ENCODE measurements around the gene CXCR3.

CXCR3 gene

GRCh38 chrX:71637253-71637618, 18.9 kb upstream of the CXCR3 start:
- no peak for DNase-seq (ENCODE audit: low read depth in 2 of 2)

DNA sequence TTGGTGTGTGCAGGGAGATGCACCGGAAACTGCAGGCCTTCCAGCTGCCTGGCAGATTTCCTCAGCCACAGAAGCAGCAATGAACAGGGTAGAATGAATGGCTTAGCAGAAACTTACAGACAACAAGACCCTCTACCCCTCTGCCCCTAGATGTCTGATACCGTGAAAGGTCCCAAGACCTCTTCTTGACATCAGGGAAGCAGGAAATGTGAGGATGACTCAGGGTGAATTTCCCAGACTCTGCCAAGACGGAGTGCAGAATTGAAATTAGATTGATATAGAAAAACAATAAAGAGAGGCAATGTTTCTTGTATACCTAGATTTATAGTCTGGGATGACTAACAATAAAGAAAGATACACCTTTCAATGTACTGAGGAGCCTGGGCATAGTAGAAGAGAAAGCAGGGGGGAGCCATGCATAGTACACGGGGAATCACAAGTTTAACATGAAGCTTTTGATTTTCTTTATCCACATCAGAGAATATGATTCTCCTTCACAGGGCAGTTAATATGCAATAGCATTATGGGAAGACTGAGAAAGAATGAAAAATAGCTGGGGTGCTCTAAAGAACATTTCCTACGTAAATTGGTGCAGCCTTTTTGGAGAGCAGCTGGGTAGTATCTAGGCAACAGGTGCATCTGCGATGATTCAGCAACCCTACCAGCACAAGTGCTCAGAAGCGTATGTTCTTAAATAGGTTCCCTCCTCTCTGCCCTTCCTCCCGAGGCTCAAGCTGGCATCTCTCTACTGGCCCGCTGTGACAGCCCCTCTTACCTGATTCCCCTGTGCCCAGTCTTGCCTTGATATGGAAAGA, 18.3 kb upstream of the CXCR3 start:
- DNase-seq (ENCODE audit: low read depth in 2 of 2) = no peak

DNA sequence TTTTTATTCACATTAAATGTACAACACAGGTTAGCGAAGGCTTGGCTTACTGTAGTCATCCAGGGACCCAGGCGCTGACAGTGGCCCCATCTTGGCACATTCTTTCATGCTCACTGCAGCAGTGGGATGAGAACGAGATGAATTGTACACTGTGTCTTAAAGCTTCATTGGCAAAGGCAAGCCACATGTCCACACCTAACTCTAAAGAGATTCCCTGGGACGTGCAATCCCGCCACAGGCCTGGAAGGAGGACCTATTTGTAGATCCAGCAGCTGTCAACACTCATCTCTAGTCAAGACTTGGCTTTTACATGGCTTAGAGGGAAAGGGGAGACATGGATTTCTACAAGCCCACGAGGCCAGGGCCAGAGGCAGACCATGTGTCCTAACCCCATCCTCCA, 16.1 kb upstream of the CXCR3 start:
- no peak for DNase-seq (ENCODE audit: low read depth in 2 of 2)

- DNase-seq (ENCODE audit: low read depth in 2 of 2) = no peak
Observed at GRCh38 chrX:71632923-71633657, 14.8 kb upstream of the CXCR3 start.

- DNase-seq (ENCODE audit: low read depth in 2 of 2) = no peak
Observed at GRCh38 chrX:71629467-71629866, 11.2 kb upstream of the CXCR3 start.

DNA sequence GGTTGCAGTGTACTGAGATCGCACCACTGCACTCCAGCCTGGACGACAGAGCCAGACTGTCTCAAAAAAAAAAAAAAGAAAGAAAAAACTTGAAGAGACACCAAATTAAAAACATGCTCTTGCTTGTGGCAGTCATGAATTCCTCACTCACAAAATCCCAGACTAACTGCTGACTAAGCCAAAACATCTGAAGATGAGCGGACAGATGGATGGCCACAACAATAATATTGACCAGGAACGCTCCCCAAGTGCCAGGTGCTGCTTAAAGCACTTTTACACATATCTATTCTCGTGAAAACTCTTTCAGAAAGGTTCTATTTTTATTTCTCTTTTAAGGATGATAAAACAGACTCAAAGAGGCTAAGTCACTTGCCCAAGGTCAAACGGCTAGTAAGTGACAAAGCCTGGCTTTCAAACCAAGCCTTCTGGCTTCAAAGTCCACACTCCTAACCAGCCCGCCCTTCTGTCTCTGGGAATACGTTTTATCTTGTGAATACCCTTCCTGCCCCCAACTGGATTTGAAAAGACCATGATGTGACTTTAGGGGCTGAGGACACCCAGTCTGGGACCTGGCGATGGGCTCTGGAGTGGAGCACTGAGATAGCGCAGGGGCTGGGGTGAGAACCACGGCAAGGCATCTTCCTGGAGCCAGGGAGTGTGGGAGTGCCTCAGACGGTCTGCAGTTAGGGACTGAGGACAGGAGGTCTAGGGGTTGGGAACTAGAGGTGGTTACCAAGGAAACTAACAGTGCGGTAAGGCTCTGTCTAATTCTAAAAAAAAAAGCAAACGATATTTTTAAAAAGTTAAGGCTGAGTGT, 9.5 kb upstream of the CXCR3 start:
- DNase-seq (ENCODE audit: low read depth in 2 of 2) = no peak

DNA sequence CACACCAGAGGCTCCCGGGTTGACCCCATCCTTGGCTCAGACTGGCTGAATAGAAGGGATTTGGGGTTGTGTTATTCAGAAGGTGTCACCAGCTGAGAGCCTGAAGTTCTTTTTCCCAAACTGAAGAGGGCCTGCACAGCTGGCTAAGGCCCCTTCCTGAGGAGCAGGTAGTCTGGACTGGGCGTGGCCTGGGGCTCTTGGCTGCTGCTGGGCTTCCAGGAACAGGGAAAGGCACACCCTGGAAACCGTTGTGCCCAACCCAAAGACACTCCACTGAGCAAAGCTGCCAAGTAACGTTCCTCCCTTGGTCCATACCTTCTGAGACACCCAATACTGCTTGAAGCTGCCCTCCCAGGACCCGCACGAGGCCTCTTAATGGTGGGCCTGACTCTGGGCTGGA, 8.3 kb upstream of the CXCR3 start:
- DNase-seq (ENCODE audit: low read depth in 2 of 2) = no peak

- DNase-seq (ENCODE audit: low read depth in 2 of 2) = no peak
Observed at GRCh38 chrX:71625471-71625870, 7.2 kb upstream of the CXCR3 start.

DNA sequence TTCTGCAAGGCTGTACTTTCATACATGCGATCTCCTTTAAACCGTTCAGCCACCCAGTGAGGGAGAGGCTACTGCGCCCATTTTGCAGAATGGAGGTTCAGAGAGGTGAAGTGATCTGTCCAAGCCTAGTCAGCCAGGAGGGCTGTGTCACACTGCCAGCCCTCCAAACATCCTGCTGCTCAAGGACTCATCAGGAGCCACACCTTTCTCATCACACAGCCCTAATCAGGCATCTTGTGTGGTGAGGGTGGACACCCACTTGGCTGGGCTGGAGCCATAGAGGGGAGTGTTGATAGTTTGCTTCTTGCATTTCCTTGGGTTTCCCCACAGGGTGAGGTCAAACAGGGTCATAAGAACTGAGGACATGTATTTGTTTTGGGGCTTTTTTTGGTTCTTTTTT, 5.4 kb upstream of the CXCR3 start:
- DNase-seq (ENCODE audit: low read depth in 2 of 2) = no peak

DNA sequence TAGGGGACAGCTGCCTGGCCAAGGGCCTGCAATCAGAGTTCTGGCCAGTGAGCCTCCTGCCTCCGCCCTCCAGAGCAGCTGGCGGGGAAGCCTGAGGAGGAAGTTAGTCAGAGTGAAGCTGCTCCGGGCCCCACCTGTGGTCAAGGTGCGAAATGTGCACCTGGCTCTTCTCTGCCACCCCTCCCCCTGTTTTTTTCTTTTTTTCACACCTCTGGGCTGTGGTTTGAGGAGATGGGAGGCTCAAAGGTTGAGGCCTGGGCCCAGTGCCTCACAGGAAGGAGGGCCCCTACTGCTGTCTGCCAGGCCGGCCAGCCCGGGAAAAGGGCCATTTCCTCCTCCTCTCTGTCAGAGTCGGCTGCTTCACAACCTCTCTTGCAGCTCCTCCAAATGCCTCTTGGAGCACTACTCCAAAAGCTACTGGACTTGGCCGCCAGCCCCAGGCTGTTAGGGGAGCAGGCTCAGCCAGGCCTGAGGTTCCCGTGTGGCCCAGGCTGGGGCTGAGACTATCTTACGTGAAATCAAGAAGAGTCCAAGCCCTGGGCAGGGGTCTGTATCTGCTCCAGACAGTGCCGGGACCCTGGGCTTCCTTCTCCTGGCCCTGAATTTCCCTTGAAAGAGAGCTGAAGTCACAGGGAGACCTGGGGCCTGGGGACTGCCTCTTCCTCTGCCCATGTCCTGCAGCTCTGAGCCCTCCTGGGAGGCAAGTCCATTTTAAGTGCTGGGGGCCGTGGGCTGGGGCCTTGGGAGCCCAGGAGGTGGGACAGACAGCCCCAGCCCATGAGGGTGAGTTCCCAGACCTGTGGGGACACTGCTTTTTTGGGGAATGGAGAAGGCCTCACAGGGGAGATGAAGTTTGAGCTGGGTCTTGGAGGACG, 4.5 kb upstream of the CXCR3 start:
- no peak for DNase-seq (ENCODE audit: low read depth in 2 of 2)

GRCh38 chrX:71622032-71622575, 3.8 kb upstream of the CXCR3 start:
- no peak for DNase-seq (ENCODE audit: low read depth in 2 of 2)

GRCh38 chrX:71621603-71622002, 3.3 kb upstream of the CXCR3 start:
- no peak for DNase-seq (ENCODE audit: low read depth in 2 of 2)

- DNase-seq (ENCODE audit: low read depth in 2 of 2) = no peak
Observed at GRCh38 chrX:71619986-71620385, 1.7 kb upstream of the CXCR3 start.

- DNase-seq (ENCODE audit: low read depth in 2 of 2) = peak in 1 of 2 donors; percentile 33
Observed at GRCh38 chrX:71619193-71619592, 882 bp upstream of the CXCR3 start.

- DNase-seq (ENCODE audit: low read depth in 2 of 2) = no peak
Observed at GRCh38 chrX:71618787-71619186, 476 bp upstream of the CXCR3 start.

GRCh38 chrX:71617742-71618141, 569 bp downstream of the CXCR3 start:
- no peak for DNase-seq (ENCODE audit: low read depth in 2 of 2)

DNA sequence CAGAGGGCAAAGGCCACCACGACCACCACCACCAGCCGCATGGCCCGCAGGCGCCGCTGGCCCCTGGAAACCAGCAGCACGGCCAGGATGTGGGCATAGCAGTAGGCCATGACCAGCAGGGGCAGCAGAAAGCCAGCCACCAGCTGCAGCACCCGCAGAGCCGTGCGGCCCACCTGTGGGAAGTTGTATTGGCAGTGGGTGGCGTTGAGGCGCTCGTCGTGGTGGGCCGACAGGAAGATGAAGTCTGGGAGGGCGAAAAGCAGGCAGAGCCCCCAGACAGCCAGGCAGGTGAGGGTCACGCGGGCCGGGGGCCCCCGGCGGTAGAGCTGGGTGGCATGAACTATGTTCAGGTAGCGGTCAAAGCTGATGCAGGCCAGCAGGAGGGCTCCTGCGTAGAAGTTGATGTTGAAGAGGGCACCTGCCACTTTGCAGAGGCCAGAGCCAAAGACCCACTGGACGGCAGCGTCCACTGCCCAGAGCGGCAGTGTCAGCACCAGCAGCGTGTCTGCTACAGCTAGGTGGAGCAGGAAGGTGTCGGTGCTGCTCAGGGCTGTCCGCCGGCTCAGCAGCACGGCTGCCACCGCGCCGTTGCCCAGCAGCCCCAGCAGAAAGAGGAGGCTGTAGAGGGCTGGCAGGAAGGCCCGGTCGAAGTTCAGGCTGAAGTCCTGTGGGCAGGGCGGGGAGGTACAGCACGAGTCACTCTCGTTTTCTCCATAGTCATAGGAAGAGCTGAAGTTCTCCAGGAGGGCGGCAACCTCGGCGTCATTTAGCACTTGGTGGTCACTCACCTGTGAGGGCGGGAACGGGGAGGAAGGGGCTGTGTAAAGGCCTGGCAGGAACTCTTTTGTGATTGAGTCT, 1.4 kb downstream of the CXCR3 start:
- DNase-seq (ENCODE audit: low read depth in 2 of 2) = no peak

GRCh38 chrX:71615954-71616353, 2.4 kb downstream of the CXCR3 start:
- no peak for DNase-seq (ENCODE audit: low read depth in 2 of 2)

DNA sequence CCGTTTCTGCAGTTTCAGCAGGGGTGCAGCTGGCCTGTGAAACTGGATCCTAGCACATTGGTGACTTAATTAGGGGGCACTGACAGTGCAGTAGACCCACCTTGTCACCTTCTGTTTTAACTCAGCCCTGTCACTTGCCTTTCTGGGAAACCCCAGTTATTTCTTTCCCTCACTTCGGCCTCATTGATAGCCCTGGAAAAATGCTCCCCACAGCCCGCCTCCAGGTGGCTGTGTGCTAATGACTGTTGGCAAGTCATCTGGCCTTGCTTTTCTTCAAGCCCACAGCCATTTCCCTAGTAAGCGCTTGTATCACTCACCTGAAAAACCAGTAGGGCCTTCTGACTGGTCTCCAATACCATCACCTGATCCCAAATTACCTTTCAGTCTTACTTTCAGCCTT, 3.3 kb downstream of the CXCR3 start:
- no peak for DNase-seq (ENCODE audit: low read depth in 2 of 2)

- no peak for DNase-seq (ENCODE audit: low read depth in 2 of 2)
Observed at GRCh38 chrX:71612256-71612655, 6.1 kb downstream of the CXCR3 start.
